Umbilical cord (tissue), 2 donors: Measurements from ENCODE around the gene GAGE12J. TPM values are rescaled to one million over a fixed set of nuclear protein-coding genes. Genes with fewer than 3 reads are reported as not detected.
A peak's percentile ranks its signal among the peaks of the same experiment; 100 is the strongest.
"Not testable (repeated sequence)": the region's sequence is repeated elsewhere in the genome, so short reads cannot be mapped to it uniquely, and the experiment has no call there.

Experiments
- DNase-seq: peaks from one replicate; pipeline ENCODE4 v3.0.0-alpha.2; 2015; ENCODE audit warnings: low spot score
- total RNA-seq: library from RNA; depleted of rRNA; stranded (reverse); fragments of >200 nt; gene quantifications from one replicate; pipeline ENCODE4 v1.2.3, GENCODE V29; 2014; ENCODE audit warnings: low replicate concordance; ENCODE audit not compliant: insufficient read depth

GAGE12J gene
- not detected for total RNA-seq

- DNase-seq, result not testable (repeated sequence)
These were observed at the start of gene GAGE12J for GRCh38 chrX:49321737-49322136. TSS of gene GAGE12J (plus strand) at chrX:49322037. CDS start at chrX:49323194, 1,157 bp downstream.

- no peak for DNase-seq
These were observed 49.4 kb upstream of the GAGE12J start for GRCh38 chrX:49272421-49272820.

DNA sequence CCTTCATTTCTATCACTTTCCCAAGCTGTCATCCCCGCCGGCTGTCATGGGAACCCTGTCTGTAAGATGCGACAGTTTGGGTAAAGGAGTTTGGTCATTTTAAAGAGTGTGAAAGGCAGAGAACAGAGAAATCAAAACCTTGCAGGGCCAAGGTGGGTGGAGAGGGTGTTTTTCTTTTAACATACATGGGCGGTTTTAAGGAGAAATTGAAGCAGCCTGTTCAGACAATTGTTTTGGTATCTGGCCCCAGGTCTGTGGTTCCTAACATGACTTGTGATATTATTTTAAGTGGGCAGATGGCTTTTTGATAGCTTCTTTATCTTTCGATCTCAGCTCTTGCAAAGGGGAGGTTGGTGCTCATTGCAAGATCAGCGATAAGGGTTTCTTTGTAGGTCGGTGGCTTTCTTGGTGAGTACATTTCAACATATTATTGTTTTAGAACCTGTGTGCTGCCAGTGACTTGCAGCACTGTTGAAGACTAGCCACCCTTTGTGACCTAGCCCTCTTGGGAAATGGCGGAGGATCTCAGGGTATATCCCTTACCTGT is 48.6 kb upstream of the GAGE12J start:
- DNase-seq, result no peak

DNA sequence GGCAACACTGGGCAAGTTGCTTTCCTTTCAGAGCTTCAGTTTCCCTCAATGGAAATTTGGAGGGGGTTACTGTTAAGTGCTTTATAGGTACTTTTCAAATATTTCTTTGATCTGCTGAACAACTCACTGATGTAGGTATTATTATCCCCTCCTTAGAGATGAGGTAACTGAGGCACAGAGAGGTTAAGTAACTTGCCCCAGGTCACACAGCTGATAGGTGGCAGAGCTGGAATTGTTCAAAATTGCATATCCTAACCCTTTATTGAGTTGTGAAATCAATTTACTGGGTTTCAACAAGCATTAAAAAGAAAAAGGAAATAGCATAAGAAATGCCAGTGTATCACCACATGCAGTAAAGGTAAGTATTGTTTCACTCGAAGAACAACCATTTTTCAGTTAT is 45.6 kb upstream of the GAGE12J start:
- DNase-seq, result no peak

DNA sequence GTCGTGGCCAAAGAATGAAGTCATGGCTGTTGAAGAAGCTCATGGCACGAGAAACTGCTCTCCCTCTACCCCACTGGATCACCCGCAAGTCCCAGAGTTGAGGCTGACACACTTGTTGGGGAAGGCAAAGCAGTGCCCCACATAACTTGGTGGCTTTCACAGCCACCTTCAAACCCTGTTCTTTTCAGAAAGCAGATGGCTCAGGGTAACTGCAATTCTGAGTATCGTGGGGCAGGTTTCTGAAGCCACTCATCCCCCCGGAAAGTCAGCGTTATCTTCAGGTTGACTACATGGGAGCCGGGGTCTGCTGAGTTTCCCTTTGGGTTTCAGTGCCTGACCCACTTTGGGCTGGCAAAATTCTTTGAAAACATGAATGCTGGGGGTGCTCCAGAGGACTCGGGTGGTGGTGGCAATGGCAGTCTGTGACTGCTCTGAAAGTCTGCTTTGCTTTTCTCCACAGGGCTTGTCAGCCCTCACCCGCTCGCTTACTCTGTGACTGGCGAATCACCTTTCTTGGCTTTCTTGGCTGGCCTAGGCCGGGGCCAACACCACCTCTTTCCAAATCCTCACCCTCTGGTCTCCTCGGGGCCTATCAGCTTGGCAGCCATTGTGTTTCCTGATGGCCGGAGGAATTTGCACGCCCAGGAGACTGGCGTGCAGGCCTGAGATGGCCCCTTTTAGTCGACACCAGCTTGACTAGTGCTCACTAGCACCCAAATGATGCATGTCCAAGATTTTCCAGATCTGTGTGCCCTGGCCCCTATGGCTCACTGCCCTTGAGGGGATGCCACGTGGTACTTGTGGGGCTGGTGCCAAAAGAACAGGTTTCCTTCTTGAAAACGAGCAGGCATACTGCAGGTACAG is 44.9 kb upstream of the GAGE12J start:
- DNase-seq, result no peak

DNA sequence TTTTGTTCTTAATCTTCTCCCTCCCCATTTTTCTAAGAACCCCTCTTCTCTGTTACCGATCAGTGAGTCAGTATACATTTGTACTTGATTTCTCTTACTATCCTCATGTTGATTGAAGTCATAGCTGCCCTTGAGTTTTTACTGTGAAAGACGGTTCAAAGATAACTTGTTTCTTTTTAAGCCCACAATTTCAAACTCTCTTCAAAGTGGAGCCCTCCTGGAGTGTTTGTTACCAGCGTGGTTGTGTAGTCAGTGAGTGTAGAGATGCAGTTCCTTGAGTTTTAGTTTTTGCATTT is 44.4 kb upstream of the GAGE12J start:
- no peak for DNase-seq

DNA sequence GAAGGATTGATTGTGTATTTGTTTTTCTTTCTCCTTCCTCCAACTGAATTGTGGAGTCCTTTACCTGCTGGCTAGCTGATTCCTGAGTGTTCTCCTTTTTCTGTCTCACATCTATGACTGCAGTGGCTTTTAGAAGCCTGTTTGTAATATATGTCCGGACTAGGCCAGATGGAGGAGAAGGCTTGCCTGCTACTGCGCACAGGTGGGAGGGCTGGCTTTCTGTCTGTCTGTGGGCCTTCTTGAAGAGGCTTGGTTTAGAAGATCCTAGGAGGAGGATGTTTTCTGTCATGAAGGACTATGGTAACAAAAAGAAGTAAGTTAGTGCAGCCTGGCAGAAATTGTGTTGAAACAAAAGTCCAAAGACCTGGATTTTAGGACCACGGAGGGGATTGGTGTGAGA is 43.8 kb upstream of the GAGE12J start:
- DNase-seq, result no peak

DNA sequence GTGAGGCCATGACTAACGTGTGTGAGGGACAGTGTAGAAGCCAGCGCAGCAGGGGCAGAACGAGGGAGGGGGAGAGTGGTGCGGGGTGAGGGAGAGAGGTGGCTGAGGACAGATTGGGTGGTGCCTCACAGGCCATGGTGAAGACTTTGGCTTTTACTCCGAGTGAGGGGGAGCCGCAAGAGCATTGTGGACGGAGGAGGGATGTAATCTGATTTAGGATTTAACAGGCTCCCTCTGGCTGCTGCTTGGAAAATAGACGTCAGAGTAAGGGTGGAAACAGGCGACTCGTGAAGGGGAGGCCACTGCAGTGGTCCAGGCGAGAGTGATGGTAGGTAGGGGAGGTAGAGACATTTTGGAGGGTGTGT is 39.2 kb upstream of the GAGE12J start:
- DNase-seq, result peak; percentile 59

DNA sequence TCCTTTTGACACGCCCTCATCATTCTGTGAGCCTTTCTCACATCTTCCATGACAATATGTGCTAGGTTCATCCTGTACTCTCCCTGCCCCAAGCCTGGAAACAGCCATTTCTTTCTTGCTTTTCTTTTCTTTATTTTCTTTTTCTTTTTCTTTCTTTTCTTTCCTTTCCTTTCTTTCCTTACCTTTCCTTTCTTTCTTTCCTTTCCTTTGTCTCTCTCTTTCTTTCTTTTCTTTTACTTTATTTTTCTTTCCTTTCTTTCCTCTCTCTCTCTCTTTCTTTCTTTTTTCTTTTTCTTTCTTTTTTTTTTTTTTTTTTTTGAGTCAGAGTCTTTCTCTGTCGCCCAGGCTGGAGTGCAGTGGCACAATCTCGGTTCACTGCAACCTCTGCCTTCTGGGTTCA is 37.6 kb upstream of the GAGE12J start:
- DNase-seq, result no peak

- DNase-seq, result no peak
These were observed 35.7 kb upstream of the GAGE12J start for GRCh38 chrX:49286136-49286535.

GRCh38 chrX:49286581-49286980 is 35.3 kb upstream of the GAGE12J start:
- DNase-seq, result no peak

DNA sequence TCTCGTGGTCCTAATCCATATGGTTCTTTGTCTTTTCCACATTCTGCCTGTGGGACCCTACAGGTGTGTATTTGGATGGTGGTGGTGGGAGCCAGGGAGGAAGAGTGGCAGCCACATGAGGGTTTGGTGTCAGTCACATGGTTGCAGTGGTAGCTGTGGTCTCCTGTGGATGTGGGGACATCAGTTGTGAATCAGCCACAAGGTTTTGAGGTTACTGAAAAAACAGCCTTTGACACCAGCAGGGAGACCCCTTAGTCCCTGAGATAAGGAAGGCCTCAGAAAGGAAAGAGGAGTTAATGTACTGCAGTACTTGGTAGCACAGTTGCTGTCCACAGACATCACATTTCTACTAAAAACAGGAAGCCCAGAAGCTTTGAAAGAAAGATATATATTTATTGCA is 34.2 kb upstream of the GAGE12J start:
- no peak for DNase-seq

- DNase-seq, result no peak
These were observed 31.6 kb upstream of the GAGE12J start for GRCh38 chrX:49290215-49290614.

DNA sequence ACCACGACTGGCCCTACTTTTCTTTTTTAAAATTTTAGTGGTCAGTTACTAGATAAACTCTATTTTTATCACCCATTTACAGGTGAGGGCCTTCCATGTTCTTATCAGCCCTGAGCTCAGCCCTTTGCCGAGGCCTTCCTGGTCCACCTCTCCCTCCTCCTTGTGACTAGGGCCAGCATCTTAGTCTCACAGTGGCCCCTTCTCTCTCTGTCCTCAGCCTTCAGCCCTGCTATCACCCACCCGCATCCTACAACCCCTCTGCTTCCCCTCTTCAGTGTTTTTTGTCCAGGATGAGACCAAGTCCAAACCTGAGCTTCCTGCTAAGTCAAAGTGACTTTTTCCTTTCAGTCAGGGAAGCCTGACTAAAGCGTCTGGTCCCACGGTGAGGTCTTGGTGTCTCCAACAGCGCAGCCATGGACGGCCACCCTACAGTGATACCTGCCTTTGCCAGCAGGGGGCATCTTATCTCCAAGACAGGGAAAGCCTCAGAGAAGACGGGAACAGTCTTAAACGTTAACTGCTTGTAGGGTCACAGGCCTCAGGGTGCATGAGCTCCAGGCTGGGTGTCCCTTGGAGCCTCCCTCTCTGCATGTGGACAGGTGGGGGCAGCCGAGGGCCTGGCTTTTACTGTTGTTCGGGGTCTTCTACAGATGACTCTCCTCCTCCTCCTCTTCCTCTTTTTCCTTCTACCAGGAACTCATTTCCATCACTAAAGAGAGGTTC is 30.1 kb upstream of the GAGE12J start:
- peak; percentile 57 for DNase-seq

- DNase-seq, result no peak
These were observed 29.2 kb upstream of the GAGE12J start for GRCh38 chrX:49292400-49293362.

- DNase-seq, result not testable (repeated sequence)
These were observed 22.5 kb upstream of the GAGE12J start for GRCh38 chrX:49299293-49299692.

DNA sequence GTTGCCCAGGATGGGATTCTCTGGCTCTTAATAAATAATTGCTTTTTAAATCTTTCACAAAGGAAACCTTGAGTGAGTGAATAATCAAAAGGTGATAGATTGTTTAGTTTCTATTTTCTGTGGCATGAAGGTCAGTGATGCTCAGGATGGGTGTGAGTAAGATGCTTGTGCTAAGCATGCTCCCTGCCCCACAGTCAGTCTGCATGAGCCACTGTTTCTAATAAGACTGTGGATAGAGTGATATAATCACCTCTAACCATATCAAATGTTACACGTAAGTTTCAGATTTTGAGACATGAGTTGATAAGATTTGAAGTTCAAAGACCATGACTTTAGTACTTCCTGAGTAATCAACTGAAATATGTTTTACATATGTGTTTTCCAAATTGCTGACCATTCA is 21.1 kb upstream of the GAGE12J start:
- DNase-seq, result no peak

DNA sequence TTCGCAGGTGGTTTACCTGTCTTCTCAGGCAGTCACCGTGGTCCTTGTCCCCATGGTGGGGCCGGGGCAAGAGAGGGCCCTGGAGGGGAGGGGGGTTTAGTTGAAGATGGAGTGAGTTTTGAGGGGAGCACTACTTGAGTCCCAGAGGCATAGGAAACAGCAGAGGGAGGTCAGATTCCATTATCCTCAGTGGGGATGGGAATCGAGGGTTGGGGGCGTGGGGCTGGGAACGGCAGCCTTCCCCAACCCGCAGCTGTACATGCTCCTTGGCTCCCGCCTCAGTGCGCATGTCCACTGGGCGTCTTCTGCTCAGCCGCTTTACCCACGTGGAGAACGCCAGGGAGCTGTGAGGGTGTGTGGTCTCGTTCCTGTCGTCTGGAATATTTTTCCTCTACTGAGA is 18.5 kb upstream of the GAGE12J start, which contains the start of gene GAGE10:
Gene GAGE10 (plus strand): TSS at position 301 of the 400 bp plus-strand sequence. CDS start 1,214 bp downstream, outside the sequence.
- DNase-seq, result no peak

DNA sequence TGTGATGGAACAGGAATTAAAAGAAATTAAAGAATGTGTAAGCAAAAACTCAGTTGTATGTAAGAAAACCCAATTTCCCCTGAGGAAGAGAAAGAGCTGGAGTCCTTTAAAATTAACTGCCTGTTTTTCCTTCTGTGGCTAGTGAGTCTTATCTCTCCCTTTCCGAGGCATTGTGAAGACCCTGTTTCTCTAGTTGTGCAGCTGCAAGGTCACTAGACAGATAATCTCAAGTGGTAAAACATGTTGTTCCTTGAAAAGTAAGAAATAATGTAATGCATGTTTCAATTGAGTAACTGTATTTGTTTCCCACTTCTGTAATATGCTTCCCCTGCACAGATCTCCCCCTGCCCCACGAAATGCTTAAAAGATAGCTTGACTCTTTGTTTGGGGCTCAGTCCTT is 14.1 kb upstream of the GAGE12J start:
- DNase-seq, result not testable (repeated sequence)

DNA sequence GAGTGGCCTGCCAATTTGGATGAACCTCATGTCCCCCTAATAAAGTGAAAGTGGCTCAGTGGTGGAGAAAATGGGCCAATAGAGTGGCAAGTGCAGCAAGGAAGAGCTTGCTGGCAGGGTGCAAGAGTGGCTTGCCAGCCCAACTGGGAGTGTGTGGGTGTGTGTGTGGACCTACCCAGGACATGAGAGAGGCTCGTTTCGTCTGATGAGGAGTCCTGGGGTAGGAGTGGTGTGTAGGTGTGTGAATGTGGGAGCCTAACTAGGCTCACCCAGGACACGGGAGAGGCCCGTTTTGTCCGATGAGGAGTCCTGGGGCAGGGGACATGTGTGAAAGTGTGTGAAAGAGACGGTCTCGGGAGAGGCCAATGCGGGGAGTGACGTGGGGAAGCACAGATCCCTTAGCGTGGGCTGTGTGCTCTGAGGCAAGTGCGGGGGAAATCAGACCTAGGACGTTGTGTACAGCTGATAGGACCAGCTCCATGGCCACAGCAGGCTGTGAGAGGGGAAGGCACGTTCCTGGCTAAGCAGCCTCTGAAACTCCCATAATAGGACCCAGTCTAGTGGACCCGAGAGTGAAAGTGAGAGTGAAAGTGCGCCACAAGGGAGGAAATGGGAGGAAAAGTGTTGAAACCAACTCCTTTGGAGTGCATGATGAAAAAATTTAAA is 13.1 kb upstream of the GAGE12J start:
- peak; percentile 19 for DNase-seq

DNA sequence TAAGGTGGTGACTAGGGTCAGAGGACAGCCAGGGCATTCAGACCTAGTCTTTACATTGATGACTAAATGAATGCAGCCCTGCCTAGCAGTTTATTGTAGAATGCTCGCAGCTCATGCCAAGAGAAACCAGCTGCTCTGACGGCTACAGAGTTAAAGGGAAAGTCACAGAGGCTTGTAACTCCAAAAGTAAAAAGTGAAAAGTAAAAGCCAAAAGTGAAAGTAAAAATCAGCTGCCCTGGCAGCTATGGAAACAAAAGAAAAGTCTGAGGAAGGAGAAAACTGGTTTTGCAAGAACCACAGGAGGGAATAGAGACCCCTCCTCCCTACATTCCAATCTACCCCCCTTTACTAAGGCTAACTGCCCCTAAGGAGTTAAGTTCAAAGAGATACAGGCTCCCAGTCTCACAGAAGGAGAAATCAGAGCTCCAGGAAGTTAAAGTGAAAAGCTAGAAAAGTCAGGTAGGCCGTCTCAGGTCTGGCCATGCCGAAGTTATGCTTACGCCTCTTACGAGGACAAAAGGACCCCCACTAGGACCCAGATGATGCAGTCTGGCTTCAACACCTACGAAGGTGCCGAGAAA is 12.3 kb upstream of the GAGE12J start:
- peak; percentile 58 for DNase-seq
